ENCODE data around the gene ABHD10. TPM values are rescaled to one million over a fixed set of nuclear protein-coding genes. Genes with fewer than 3 reads are reported as not detected.

Gene ABHD10
- total RNA-seq, 1 donor = 35.1 TPM

- no peak overlapping the region for H3K4me3 ChIP-seq (ENCODE audit: low read depth, low read length)
- no peak for DNase-seq (ENCODE audit: low read depth)
- no peak for TF ChIP-seq CTCF (IDR thresholded peaks at IDR 0.05; ENCODE audit: insufficient read depth, low read length)
Observed at GRCh38 chr3:111952086-111952485, 26.7 kb upstream of the ABHD10 start.

GRCh38 chr3:111952866-111953450 is 25.9 kb upstream of the ABHD10 start:
- no peak for DNase-seq (ENCODE audit: low read depth)
- TF ChIP-seq CTCF (IDR thresholded peaks at IDR 0.05; ENCODE audit: insufficient read depth, low read length) = no peak
- H3K4me3 ChIP-seq (ENCODE audit: low read depth, low read length) = no peak overlapping the region

- TF ChIP-seq CTCF (IDR thresholded peaks at IDR 0.05; ENCODE audit: insufficient read depth, low read length) = no peak
- DNase-seq (ENCODE audit: low read depth) = peak; percentile 89
- no peak overlapping the region for H3K4me3 ChIP-seq (ENCODE audit: low read depth, low read length)
Observed at GRCh38 chr3:111954228-111954990, 24.4 kb upstream of the ABHD10 start.

- no peak overlapping the region for H3K4me3 ChIP-seq (ENCODE audit: low read depth, low read length)
- no peak for TF ChIP-seq CTCF (IDR thresholded peaks at IDR 0.05; ENCODE audit: insufficient read depth, low read length)
- no peak for DNase-seq (ENCODE audit: low read depth)
Observed at GRCh38 chr3:111955876-111956275, 22.9 kb upstream of the ABHD10 start.

- DNase-seq (ENCODE audit: low read depth) = no peak
- no peak for TF ChIP-seq CTCF (IDR thresholded peaks at IDR 0.05; ENCODE audit: insufficient read depth, low read length)
- no peak overlapping the region for H3K4me3 ChIP-seq (ENCODE audit: low read depth, low read length)
Observed at GRCh38 chr3:111956449-111956848, 22.4 kb upstream of the ABHD10 start.

GRCh38 chr3:111956995-111957734 is 21.7 kb upstream of the ABHD10 start:
- H3K4me3 ChIP-seq (ENCODE audit: low read depth, low read length) = no peak overlapping the region
- no peak for DNase-seq (ENCODE audit: low read depth)
- TF ChIP-seq CTCF (IDR thresholded peaks at IDR 0.05; ENCODE audit: insufficient read depth, low read length) = no peak
